T-helper 9 cell (primary cell): Measurements from ENCODE around the gene MIDN.

Experiments
- DNase-seq: peaks from one replicate; pipeline ENCODE4 v3.0.0-alpha.2; 2020

Gene MIDN

DNA sequence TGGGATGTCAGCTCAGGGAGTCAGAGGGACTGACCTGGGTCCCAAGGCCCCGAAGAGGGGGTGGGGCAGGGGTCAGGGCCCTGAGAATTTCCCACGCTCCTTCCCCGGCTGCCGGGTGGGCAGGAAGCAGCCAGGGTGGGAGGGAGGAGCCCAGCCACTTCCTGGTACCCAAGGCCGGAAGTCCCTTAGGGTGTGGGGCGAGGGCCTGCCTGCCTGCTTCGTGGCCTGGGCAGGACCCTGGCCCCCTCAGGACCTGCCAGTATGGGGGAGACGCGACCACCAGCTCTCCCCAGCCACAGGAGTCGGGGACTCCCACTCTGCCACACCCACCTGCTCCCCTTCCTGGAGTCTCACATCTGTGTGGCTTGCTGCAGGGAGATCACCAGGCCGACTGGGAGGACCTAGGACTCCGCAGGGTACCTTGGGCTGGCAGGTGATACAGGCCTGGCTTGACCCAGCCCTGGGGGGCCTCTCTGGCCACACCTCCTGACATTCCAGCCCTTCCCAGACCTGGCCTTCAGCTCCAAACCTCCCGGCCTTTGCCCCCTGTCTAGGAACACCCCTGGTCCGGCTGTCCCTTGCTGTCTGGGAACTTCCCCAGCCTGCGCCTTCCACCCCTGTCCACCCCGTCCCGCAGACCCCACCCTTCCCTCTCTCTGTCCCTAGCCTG lies 11.0 kb downstream of the MIDN start:
- peak; percentile 54 for DNase-seq

DNA sequence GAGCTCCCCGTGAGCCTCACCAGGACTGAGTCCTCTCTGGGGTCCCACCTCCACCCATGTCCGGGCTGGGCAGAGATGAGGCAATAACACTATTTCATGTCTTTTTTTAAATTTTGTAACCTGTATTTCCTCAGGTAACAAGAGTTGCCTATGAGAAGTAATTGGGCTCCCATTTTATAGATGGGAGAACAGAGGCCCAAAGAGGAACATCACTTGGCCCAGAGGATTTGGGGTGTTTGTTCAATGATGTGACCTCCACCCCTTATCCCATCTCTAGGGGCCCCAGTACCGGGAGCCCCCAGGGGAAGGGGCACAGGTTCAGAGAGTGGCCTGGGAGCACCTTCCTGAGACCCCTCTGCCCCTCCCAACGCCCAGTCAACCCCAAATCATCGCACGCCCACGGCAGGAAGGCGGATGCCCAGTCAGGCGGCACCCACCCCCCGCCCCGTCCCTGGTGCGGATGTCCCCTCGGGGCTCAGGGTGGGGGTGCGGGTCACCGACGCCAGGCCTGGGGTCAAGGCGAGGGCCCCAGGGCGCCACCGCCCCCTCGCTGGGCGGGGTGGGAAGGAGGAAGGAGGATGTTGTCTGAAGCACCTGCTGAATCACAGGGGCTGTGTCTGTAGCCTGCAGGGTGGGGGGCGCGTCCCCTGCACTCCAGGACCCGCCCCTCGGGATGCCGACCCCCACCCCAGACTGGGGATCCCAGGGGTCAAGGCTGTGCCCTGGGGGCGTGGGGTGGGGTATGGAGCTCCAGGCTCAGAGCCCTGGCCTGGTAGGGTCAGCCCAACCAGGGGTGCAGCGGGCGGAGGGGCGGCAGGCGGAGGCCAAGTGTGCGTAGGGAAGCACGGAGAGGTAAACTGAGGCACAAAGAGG lies 11.7 kb downstream of the MIDN start:
- DNase-seq, result peak; percentile 50

DNA sequence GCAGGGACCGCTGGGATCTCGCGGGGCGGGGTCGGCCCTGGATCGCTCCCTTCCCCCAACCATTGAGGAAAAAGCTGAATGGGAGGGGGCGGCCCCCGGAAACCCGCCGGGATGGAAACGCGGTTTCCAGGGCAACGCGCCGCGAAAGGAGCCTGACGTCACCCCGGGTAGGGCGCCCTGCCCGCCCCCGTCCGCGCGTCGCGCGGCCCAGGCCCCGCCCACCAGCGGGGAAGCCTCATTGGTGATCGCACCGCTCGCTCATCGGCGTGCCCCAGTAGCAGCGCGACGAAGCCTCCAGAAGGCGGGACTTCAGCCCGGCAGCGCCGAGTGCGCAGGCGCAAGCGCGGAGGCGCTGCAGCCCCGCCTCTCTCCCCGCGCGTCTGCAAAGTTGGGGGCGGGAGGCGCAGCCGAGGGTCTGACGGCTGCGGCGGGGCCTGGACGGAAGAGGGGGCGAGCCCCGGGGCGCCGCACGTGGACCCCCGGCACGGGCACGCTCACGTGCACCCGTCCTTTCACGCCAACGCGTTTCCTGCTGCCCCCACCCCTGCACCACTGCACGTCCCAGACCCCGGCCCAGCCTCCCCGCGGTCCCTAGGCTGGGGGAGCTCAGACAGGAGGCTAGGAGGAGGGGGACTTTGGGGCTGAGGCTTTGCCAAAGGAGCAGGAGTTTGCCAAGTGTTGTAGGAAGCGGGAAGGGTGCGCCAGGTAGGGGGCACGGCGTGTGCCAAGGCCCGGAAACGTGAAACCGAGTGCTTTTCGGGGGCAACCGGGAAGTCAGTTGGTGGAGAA lies 12.6 kb downstream of the MIDN start:
- peak; percentile 94 for DNase-seq

DNA sequence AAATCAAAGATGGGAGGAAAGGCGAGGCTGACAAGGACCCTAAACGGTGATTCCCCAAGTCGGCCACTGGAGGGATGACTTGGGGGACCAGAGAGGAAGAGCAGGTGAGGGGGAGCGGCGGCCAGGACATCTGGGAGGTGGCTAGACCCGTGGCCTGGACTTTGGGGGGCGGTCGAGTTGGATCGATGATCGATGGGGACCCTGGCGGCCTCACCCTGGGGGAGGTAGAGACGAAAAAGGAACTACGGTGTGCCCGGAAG lies 13.1 kb downstream of the MIDN start:
- no peak for DNase-seq

DNA sequence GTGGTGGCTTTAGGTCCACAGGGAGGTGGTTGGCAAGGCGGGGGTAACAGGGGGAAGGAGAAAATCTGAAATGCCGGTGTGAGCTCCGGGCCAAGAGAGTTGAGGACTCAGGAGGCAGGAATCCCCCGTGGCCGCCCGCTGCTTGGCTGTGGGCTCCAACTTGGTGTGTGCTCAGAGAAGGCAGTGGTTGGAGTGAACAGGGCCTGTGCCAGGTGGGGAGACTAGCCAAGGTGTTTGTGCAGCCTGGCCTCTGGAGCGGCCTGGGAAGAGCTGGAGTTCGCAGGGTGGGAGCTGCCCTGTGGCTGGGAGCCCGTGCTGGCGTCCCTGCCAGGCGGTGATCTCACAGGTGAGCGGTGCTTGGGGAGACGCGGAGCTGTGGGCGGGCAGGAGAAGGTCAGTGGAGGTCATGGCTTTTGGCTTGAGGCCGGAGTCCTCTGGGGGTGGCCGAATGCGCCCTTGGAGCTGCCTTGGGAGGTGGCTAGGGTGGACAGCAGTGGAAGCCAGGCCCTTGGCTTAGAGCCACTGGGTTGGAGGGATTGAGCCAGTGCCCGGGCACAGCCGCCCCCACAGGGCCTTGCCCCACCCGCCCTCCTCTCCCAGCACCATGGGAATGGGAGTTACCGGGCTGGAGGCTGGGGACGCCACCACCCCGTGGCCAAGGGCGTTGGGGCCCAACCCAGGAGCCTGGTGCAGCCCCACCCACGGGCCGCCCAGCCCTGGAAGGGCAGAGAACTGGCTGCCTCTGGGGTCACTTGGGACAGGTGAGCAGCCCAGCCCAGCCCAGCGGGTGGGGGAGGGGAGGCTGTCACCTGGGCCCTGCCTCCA lies 13.6 kb downstream of the MIDN start:
- DNase-seq, result peak; percentile 52

DNA sequence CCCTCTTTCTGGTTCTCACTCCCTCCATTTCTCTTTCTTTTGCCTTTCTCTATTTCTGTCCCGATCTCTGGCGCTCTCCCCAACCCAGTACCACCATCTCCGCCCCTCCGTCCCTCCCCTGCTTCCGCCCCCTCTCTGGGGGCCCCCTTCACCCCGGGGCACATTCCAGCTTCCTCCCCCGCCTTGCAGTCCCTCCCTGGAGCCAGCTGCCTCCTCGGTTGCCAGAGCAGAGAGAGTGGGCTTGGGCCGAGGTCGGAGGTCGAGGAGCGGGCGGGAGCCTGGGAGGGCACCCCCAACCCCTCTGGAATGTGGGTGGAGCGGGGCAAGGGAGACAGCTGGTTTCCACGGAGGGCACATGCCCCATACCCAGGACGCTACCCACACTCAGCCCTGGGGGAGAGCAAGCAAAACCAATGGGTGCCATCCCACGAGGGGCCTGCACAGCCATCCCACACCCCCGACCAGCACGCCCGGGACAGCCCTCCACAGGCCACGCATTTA lies 14.3 kb downstream of the MIDN start:
- DNase-seq, result no peak

DNA sequence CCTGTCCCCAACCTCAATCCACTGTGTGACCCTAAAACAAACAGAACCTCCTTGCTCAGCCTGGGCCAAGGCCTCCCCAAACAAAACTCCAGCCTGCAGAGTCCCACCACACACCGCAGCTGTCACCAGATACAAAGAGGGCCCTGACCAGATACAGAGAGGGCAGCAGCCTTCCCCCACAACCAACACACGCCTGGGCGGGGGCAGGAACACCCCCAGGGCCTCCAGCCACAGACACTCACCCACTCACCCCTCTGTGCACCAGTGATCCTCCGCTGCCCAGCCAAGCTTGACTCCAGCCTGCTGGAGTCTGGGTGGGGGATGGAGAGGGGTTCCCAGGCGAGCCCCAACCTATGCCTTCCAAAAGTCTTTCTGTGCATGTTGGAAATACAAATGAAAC lies 14.8 kb downstream of the MIDN start:
- no peak for DNase-seq

DNA sequence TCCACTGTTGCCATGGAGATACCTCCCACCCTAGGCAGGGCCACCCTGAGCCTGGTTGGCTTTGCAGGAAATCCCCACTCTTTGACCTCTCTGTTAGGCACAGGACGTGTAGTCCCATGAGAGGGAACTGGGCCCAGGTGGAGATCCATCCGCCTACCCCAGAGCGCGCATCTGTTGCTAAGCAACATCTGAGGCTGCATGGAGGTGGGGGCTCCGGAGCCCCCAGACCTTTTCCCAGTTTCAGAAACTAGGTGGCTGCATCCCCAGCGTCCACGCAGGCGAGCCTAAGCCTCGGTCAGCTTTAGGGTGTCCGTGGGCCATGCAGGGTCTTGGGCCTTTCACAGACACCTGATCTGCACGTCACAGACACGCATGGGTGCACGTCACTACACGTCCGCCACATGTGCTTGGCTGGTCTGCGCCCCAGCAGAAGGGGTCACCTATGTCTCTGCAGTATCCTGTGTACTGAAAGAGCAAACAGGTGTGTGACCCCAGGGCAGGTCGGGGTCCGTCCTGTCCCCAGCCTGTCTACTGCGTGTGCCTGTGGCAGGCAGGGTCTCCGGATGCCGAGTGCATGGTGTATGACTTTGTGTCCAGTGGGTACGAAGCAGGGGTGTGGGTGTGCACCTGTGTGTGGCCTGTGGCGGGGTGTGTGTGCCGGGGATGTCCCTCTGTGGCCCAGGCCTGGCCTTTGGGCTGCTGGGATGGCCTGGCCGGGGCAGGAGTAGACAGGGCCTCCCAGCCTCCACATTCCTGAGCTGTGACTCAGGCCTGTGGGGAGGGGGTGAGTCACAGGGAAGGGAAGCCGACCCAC lies 16.6 kb downstream of the MIDN start:
- DNase-seq, result no peak

DNA sequence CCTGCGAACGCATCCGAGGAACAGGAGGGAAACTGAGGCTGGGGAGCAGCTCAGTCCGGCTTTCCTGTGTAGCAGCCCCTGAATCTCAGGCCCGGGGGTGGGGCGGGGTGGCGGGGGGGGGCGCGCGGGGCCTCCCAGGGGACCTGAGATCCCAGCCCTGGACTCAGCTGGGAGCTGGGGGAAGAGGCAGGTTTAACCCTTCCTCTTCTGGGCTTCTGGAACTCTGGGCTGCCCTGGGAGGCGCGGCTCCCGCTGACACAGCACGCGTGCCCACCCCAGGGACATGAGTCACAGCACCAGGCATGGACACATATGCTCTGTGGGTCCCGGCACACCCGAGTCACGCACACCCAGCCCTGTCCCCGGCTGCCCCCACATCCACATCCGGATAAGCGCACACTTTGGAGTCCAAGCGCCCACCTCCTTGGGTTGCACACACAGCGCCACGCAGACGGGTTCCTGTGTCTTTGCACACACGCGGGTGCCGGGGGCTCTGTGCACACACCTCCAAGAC lies 17.3 kb downstream of the MIDN start:
- no peak for DNase-seq

DNA sequence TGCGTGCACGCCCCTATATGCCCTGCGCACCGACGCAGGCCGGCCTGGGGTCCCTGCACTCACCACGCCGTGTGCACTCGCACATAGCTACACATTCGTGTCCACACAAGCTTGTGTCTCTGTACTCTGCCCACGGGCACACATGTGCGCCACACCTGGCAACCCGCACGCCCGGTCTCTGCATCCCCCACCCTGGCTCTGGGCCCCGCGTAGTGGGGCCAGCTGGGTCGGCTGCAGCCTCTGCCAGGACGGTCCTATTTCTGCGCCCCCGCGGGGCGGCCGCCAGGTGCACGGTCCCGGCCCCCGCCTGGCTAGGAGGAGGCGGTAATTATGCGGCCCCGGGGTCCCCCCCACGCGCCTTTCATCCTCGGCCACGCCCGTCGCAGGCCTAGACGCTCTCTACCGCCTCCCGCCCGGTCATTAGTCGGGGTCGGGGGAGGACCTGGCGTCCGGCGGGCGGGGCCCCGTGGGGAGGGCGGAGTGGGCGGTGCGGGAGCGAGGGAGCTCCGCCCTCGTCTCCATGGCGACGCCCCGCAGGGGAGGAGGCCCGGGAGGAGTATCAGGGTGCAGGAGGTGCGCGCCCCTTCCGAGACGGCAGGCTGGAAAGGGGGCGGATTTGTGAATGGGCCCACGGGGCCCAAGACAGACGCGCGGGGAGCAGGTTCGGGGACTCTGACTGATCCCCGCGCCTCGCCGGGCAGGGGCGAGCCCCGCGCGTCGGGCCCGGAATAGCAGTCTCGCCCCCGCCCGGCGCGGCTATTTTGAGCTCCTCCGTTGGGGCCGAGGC lies 17.9 kb downstream of the MIDN start:
- DNase-seq, result peak; percentile 79

DNA sequence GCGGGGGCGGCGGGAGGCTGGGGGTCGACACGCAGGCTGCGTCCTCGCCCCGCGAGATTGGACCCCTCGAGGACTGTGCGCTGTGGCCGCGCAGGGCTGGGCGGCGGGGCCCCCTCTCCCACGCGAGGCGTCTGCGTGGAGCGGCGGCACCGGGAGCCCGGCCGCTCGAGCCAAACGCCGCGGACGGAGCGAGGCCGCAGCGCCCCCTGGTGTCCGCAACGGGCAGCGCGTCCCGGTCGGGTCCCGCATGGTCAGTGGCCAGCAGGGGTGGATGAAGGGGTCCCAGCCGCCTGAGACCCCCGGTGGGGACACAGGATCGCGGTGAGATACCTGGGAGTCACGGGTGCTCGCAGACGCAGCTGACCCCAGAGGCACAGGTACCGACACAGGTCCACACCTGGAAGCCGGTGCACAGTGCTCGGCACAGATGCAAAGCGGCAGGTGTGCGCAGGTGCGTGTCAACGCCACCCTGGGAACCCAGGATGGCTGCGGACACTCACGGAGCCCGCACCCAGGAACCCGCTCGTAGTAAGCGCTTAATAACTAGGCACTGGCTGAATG lies 18.6 kb downstream of the MIDN start:
- peak; percentile 72 for DNase-seq

DNA sequence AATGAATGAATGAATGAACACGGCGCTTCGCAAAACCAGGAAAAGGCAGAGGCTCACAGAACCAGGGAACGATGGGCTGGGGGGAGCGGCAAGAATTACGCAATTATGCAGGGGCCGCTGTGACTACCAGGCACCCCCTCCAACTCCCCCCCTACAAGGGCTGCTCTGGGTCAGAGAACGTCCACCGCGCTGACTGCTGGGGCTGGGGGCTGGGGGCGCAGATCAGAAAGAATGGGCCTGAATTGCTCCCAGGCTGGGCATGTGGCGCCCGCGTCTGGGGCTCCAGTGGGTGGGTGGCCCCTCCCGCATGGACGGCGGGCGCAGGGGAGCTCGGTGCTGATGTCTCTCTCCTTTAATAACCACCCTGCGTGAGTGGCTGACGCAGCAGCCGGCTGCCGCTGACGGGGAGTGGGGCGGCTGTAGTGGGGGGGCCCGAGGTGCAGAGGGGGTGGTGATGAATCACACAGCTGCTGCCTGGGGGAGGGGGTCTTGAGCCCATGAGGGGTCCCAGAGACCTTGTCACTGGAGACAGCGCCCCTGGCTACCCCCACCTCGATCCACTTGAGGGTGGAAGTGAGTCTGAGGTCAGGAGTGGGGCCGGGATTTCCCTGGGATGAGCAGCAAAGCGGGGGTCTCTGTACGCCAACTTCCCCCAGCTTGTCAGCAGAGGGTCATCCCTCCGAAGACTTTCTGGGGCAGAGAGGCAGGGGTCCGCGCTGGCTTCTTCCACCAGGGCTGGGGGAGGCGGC lies 19.3 kb downstream of the MIDN start:
- no peak for DNase-seq

DNA sequence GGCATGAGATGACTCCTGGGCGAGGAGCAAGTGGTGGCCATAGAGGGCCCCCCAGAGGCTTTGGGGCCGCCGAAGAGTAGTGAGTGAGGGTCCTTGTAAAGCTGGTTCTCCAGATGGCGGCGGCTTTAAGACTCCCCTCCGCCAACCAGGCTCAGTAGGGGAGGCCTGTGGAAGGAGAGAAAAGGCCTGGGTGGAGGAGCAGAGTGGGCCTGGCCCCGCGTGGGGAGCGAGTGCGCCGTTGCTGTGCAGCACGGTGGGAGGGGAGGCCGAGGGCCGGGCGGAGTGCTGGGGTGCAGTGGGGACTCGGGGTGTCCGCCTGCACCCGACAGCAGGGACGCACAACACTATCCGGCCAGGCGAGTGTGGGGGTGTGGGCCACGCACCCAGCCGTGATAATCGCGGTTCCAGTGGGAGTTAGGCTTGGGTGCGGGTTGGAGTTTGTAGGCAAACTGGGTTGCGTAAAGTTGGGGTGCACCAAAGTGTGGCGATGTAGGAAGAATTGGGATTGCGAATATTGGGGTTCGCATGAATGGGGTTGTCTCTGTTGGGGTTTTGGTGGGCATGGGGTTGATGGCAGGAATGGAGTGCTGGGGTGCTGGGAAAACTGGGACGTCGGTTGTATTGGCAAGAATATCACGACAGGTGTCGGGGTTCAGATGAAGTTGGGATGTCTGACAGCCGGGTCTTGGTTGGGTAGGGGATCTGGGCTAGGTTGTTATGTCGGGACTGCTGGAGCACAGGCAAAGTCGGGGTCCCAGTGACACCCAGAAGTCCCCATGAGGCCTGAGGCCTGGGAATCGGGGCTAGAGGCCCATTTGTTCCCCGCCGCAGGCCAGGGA lies 20.1 kb downstream of the MIDN start:
- no peak for DNase-seq

DNA sequence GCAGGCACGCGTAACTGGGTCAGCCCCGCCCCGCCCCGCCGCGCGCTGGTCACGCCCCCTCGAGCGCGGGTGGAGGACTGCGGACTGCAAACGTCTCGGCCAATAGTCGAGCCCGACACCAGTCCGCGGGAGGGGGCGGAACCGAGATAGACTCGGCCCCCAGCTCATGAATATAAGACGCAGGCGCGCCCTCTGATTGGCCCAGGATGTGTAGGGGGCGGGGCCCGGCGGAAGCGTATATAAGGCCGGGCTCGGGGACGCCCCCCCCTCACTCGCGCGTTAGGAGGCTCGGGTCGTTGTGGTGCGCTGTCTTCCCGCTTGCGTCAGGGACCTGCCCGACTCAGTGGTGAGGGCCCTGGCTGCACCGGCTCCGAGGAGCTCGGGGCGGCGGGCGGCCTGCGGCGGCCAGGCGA lies 20.7 kb downstream of the MIDN start, which contains the start of gene CIRBP:
Gene CIRBP (plus strand): TSS at position 268 of the 413 bp plus-strand sequence. CDS start 1,602 bp downstream, outside the sequence.
- peak; percentile 99 for DNase-seq

DNA sequence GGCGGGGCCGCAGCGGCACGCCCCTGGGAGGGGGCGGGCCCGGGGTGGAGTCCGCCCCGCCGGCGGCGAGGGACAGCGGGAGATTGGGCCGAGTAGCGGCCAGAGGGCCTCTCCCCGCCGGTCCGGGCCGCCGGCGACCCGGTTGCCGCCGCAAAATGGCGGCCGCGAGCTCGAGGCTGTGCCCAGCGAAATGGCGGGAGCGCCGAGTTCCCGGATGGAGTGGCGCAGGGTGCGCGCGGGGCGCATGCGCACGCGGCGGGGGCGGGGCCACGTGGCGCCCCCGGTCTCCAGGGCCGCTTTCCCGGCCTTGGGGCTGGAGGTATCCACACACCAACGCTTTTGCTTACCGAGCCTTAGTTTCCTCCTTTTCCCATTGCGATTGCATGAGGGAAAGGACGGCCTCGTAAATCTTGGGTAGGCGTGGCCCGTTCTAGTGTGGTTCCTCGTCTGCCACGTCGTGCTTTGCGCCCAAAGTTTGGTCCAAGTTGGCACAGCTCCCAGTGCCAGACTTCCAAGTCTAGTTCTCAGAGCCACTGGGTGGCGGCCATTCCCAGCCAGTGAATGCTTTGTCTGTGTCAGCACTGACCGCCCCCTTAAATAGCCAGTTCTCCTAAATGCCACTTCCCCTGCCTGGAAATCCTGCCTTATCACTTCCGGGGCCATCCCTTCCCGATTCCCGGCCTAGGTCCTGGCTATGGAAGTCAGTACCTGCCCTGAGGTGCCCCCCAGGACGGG lies 21.3 kb downstream of the MIDN start:
- DNase-seq, result peak; percentile 84

DNA sequence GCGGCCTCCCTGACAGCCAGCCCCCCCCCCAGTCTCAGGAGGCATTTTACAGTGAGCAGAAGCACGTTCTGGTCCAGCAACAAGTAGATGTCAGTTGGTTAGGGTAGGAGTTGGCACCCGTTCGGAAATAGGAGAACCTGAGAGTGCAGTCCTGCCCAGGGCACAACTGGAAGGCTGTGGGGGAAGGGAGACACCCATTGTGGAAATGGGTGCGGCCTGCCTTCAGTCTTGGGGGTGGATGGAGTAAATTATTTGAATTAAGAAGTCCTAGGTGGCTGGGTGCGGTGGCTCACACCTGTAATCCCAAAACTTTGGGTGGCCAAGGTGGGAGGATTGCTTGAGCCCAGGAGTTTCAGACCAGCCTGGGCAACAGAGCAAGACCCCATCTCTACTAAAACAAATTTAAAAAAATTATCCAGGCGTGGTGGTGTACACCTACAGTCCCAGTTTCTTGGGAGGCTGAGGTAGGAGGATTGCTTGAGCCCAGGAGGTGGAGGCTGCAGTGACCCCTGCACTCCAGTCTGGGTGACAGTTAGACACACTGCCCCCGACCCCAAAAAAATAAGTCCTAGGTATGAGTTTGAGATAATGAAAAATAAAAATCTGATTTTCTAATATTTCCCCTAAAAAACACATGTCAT lies 21.9 kb downstream of the MIDN start:
- no peak for DNase-seq

DNA sequence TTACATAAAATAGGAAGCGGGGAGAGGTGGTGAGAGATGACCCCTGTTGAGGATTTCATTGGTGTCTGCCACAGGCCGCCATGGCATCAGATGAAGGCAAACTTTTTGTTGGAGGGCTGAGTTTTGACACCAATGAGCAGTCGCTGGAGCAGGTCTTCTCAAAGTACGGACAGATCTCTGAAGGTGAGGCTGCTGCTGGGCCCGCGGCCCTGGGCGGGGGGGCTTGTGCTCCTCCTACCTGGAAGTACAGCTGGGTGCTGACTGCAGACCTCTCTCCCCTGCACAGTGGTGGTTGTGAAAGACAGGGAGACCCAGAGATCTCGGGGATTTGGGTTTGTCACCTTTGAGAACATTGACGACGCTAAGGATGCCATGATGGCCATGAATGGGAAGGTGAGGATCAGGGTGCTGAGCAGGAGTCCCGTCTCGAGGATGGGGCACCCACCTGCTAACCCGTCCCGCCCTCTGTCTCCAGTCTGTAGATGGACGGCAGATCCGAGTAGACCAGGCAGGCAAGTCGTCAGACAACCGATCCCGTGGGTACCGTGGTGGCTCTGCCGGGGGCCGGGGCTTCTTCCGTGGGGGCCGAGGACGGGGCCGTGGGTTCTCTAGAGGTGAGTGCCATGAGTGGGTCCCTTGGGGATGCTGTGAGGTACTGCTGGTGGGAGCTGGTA lies 22.6 kb downstream of the MIDN start:
- no peak for DNase-seq
